Spinal cord (tissue), 10 donors: ENCODE data around the gene ZFP3. TPM values are rescaled to one million over a fixed set of nuclear protein-coding genes. Genes with fewer than 3 reads are reported as not detected.
"Not testable (repeated sequence)": the region's sequence is repeated elsewhere in the genome, so short reads cannot be mapped to it uniquely, and the experiment has no call there.

Experiments
- DNase-seq, 6 donors: peaks; one replicate each; pipeline versions ENCODE4 v3.0.0 to v3.0.0-alpha.2; 2013 to 2015; ENCODE audit warnings: low spot score in 6 of 6, low read depth in 4 of 6
- H3K27ac ChIP-seq: one replicate; pipeline ENCODE4 v1.5.1; 2013; ENCODE audit warnings: low read depth, low read length, control low read depth
- H3K27me3 ChIP-seq: one replicate; pipeline ENCODE4 v1.6.1; 2013; ENCODE audit warnings: low read length; ENCODE audit not compliant: control insufficient read depth, insufficient read depth
- H3K36me3 ChIP-seq: one replicate; pipeline ENCODE4 v1.6.1; 2013; ENCODE audit warnings: low read length; ENCODE audit not compliant: control insufficient read depth, insufficient read depth
- H3K4me1 ChIP-seq: one replicate; pipeline ENCODE4 v1.6.1; 2013; ENCODE audit warnings: low read length; ENCODE audit not compliant: control insufficient read depth, insufficient read depth
- H3K4me3 ChIP-seq: one replicate; pipeline ENCODE4 v1.5.1; 2013; ENCODE audit warnings: low read depth, low read length, control low read depth
- H3K9me3 ChIP-seq: one replicate; pipeline ENCODE4 v1.6.1; 2013; ENCODE audit warnings: low read length; ENCODE audit not compliant: control insufficient read depth, insufficient read depth
- WGBS: methylation state at CpG from one replicate; pipeline ENCODE4 v1.1.5; 2013; ENCODE audit warnings: missing lambda C conversion rate; ENCODE audit not compliant: insufficient coverage; 5-methylcytosine and 5-hydroxymethylcytosine counted together
- polyA plus RNA-seq, 2 donors: library from polyadenylated mRNA; unstranded; fragments of 120-200 nt; gene quantifications; one replicate each; pipeline ENCODE4 v1.2.1, GENCODE V29; 2013; ENCODE audit not compliant: insufficient read length in 2 of 2
- total RNA-seq, 2 donors: library from RNA; depleted of rRNA in 1 of 2; stranded (reverse); fragments of 120-200 nt in 1 of 2; fragments of >200 nt in 1 of 2; gene quantifications; one replicate each; pipeline versions ENCODE4 v1.2.3 to v1.2.4, GENCODE V29; 2013 to 2014
- donor health status: healthy.

The ZFP3 gene
- total and polyA plus RNA-seq, 4 donors, result 8.9 to 16.1 (median 11.4) TPM

- H3K27ac ChIP-seq, DNase-seq, H3K36me3 ChIP-seq, H3K4me3 ChIP-seq, H3K27me3 ChIP-seq, H3K4me1 ChIP-seq, H3K9me3 ChIP-seq: not testable (repeated sequence)
- 88% methylated on average over 7 of the region's 8 CpGs for WGBS
Observed at GRCh38 chr17:5129770-5130169, 51.5 kb downstream of the ZFP3 start.

GRCh38 chr17:5130261-5130660, 52.0 kb downstream of the ZFP3 start:
- not testable (repeated sequence) for DNase-seq, H3K4me3 ChIP-seq, H3K4me1 ChIP-seq, H3K27ac ChIP-seq, H3K9me3 ChIP-seq, H3K27me3 ChIP-seq, H3K36me3 ChIP-seq
- WGBS, result over 99% methylated on average over 10 of the region's 10 CpGs

GRCh38 chr17:5130687-5131086, 52.4 kb downstream of the ZFP3 start:
- 85% methylated on average over 4 of the region's 5 CpGs for WGBS

GRCh38 chr17:5131146-5131715, 53.0 kb downstream of the ZFP3 start:
- Histone ChIP-seq H3K9me3 (no peaks in the 10 kb centered on the region), H3K36me3 (no peaks in the 10 kb centered on the region), H3K4me1 (no peaks in the 10 kb centered on the region), H3K4me3 (no peak overlapping the region), H3K27ac (no peak overlapping the region), H3K27me3 (no peaks in the 10 kb centered on the region)
- DNase-seq, result no peak
- WGBS, result 86% methylated on average over 4 of the region's 7 CpGs

More at GRCh38 chr17:5130687-5131086, 52.4 kb downstream of the ZFP3 start:
- not testable (repeated sequence) for H3K9me3 ChIP-seq, H3K4me1 ChIP-seq, H3K27me3 ChIP-seq, H3K36me3 ChIP-seq, H3K4me3 ChIP-seq, DNase-seq, H3K27ac ChIP-seq

- not testable (repeated sequence) for H3K9me3 ChIP-seq, H3K36me3 ChIP-seq, DNase-seq, H3K27me3 ChIP-seq, H3K4me1 ChIP-seq, H3K27ac ChIP-seq, H3K4me3 ChIP-seq
- WGBS, result 76% methylated on average over 16 of the region's 16 CpGs
Observed at GRCh38 chr17:5131799-5132502, 53.7 kb downstream of the ZFP3 start.

- H3K4me1 ChIP-seq, H3K4me3 ChIP-seq, H3K36me3 ChIP-seq, DNase-seq, H3K9me3 ChIP-seq, H3K27ac ChIP-seq, H3K27me3 ChIP-seq: not testable (repeated sequence)
- WGBS, result 69% methylated on average over 14 of the region's 15 CpGs
Observed at GRCh38 chr17:5132503-5133225, 54.4 kb downstream of the ZFP3 start.

- 95% methylated on average over 5 of the region's 8 CpGs for WGBS
- Histone ChIP-seq H3K27me3 (no peaks in the 10 kb centered on the region), H3K4me3 (no peak overlapping the region), H3K9me3 (no peaks in the 10 kb centered on the region), H3K36me3 (no peaks in the 10 kb centered on the region), H3K4me1 (no peaks in the 10 kb centered on the region), H3K27ac (no peak overlapping the region)
- no peak for DNase-seq
Observed at GRCh38 chr17:5133311-5133710, 55.0 kb downstream of the ZFP3 start.

GRCh38 chr17:5133961-5134360, 55.7 kb downstream of the ZFP3 start:
- not testable (repeated sequence) for H3K27me3 ChIP-seq, DNase-seq, H3K4me1 ChIP-seq, H3K9me3 ChIP-seq, H3K27ac ChIP-seq, H3K4me3 ChIP-seq, H3K36me3 ChIP-seq
- 91% methylated on average over 8 of the region's 8 CpGs for whole genome bisulfite sequencing

GRCh38 chr17:5134571-5134970, 56.3 kb downstream of the ZFP3 start:
- not testable (repeated sequence) for H3K27ac ChIP-seq, H3K9me3 ChIP-seq, H3K27me3 ChIP-seq, DNase-seq, H3K4me3 ChIP-seq, H3K36me3 ChIP-seq, H3K4me1 ChIP-seq
- 78% methylated on average over 10 of the region's 11 CpGs for WGBS
